Cardiac muscle cell (in vitro differentiated cells and primary cell): ENCODE results near the gene TIFAB. TPM values are rescaled to one million over a fixed set of nuclear protein-coding genes. Genes with fewer than 3 reads are reported as not detected.

ENCODE experiments used
- DNase-seq, 2 donors: peaks; one replicate each; pipeline versions ENCODE4 v3.0.0 to v3.0.0-alpha.2; 2010 to 2017; ENCODE audit warnings: low read depth in 1 of 2, low spot score in 1 of 2
- H3K27ac ChIP-seq: fragments of 200-600 bp; sonication (generic); 2 replicates; pipeline ENCODE4 v1.5.1; 2016
- H3K27me3 ChIP-seq: fragments of 200-600 bp; sonication (generic); 2 replicates; pipeline ENCODE4 v1.6.0; 2016; ENCODE audit warnings: control low read depth
- H3K36me3 ChIP-seq: fragments of 200-600 bp; sonication (generic); 2 replicates; pipeline ENCODE4 v1.5.1; 2016; ENCODE audit warnings: control low read depth
- H3K4me1 ChIP-seq: fragments of 200-600 bp; sonication (generic); 2 replicates; pipeline ENCODE4 v1.8.1; 2017; ENCODE audit warnings: low read depth, mild to moderate bottlenecking, mixed run types
- H3K4me3 ChIP-seq: fragments of 200-600 bp; sonication (generic); 2 replicates; pipeline ENCODE4 v1.5.1; 2016; ENCODE audit warnings: mild to moderate bottlenecking
- H3K9me3 ChIP-seq: fragments of 200-600 bp; sonication (generic); 2 replicates; pipeline ENCODE4 v1.5.1; 2017; ENCODE audit warnings: low read depth, mild to moderate bottlenecking, control low read depth
- CTCF ChIP-seq: IDR thresholded peaks from 2 replicates; pipeline ENCODE4 v1.5.1; 2012; ENCODE audit warnings: low read depth, mild to moderate bottlenecking, low read length
- polyA plus RNA-seq: library from polyadenylated mRNA; unstranded; fragments of >200 nt; fragmentation: Nextera tagmentation; extraction: Ambion mirVana; gene quantifications from 2 replicates; pipeline ENCODE4 v1.2.1, GENCODE V29; 2016
- total RNA-seq: library from RNA; depleted of rRNA; stranded (reverse); fragments of >200 nt; gene quantifications from 2 replicates; pipeline ENCODE4 v1.2.3, GENCODE V29; 2016

TIFAB gene
- total and polyA plus RNA-seq, 2 experiments from 2014 or later, result not detected

- Histone ChIP-seq H3K27me3 (peaks cover 100% of the 10 kb centered on the region), H3K4me1 (no peaks in the 10 kb centered on the region), H3K27ac (no peak overlapping the region), H3K4me3 (peak overlapping the region; percentile 21), H3K36me3 (no peaks in the 10 kb centered on the region), H3K9me3 (no peaks in the 10 kb centered on the region)
- DNase-seq, result peak; percentile 9 to 24
- no peak for TF ChIP-seq CTCF
Measured at GRCh38 chr5:135489466-135490244, 37.5 kb upstream of the TIFAB start.

GRCh38 chr5:135488727-135489465, 36.7 kb upstream of the TIFAB start:
- no peak overlapping the region for H3K27ac ChIP-seq
- peak overlapping the region; percentile 21 for H3K4me3 ChIP-seq
- peak; percentile 67 to 79 for DNase-seq
- peaks cover 98% of the 10 kb centered on the region for H3K27me3 ChIP-seq
- H3K9me3 ChIP-seq, result no peaks in the 10 kb centered on the region
- no peaks in the 10 kb centered on the region for H3K4me1 ChIP-seq
- no peak for TF ChIP-seq CTCF
- no peaks in the 10 kb centered on the region for H3K36me3 ChIP-seq

GRCh38 chr5:135487839-135488514, 35.8 kb upstream of the TIFAB start:
- Histone ChIP-seq H3K9me3 (no peaks in the 10 kb centered on the region), H3K4me3 (no peak overlapping the region), H3K4me1 (no peaks in the 10 kb centered on the region), H3K27me3 (peaks cover 98% of the 10 kb centered on the region), H3K36me3 (no peaks in the 10 kb centered on the region), H3K27ac (no peak overlapping the region)
- no peak for TF ChIP-seq CTCF
- DNase-seq, result no peak

- no peak for DNase-seq
- TF ChIP-seq CTCF, result no peak
- Histone ChIP-seq H3K4me3 (no peak overlapping the region), H3K27me3 (peaks cover 98% of the 10 kb centered on the region), H3K4me1 (no peaks in the 10 kb centered on the region), H3K36me3 (no peaks in the 10 kb centered on the region), H3K9me3 (no peaks in the 10 kb centered on the region), H3K27ac (no peak overlapping the region)
Measured at GRCh38 chr5:135487037-135487395, 34.9 kb upstream of the TIFAB start.

GRCh38 chr5:135486131-135487036, 34.2 kb upstream of the TIFAB start:
- Histone ChIP-seq H3K9me3 (no peaks in the 10 kb centered on the region), H3K27me3 (peaks cover 98% of the 10 kb centered on the region), H3K27ac (no peak overlapping the region), H3K4me1 (no peaks in the 10 kb centered on the region), H3K4me3 (no peak overlapping the region), H3K36me3 (no peaks in the 10 kb centered on the region)
- no peak for DNase-seq
- TF ChIP-seq CTCF, result no peak
